SK-N-MC (cell line): ENCODE data around the gene NTNG1.
"Not testable (repeated sequence)": the region's sequence is repeated elsewhere in the genome, so short reads cannot be mapped to it uniquely, and the experiment has no call there.

Experiments
- DNase-seq: peaks from one replicate; pipeline ENCODE4 v3.0.0-alpha.2; 2011; ENCODE audit warnings: low read depth, low spot score
- H3K27ac ChIP-seq: fragments of 200-600 bp; sonication (generic); 2 replicates; pipeline ENCODE4 v1.5.1; 2016; ENCODE audit warnings: mixed run types
- H3K36me3 ChIP-seq: fragments of 200-600 bp; sonication (generic); 2 replicates; pipeline ENCODE4 v1.6.1; 2017; ENCODE audit warnings: antibody characterized with exemption, low read length, mixed read lengths; ENCODE audit not compliant: insufficient read depth
- H3K4me3 ChIP-seq: fragments of 200-600 bp; sonication (generic); 2 replicates; pipeline ENCODE4 v1.5.1; 2016
- H3K9ac ChIP-seq: fragments of 200-600 bp; sonication (generic); 2 replicates; pipeline ENCODE4 v1.8.0; 2017; ENCODE audit warnings: mixed run types, mixed read lengths; ENCODE audit not compliant: insufficient read length
- H3K9me3 ChIP-seq: fragments of 200-600 bp; sonication (generic); 2 replicates; pipeline ENCODE4 v1.6.1; 2017; ENCODE audit warnings: low read depth, mild to moderate bottlenecking, antibody characterized with exemption, low read length, moderate library complexity, mixed read lengths
- EZH2 ChIP-seq: fragments of 200-600 bp; sonication (generic); IDR thresholded peaks from one replicate; pipeline ENCODE4 v1.6.1; 2017; ENCODE audit warnings: antibody characterized with exemption
- FOXP2 ChIP-seq: optimal IDR thresholded peaks from 2 replicates; pipeline ENCODE3; 2011; ENCODE audit warnings: mild to moderate bottlenecking, moderate library complexity; ENCODE audit not compliant: insufficient read depth; ENCODE audit errors: extremely low read length, control extremely low read depth
- POLR2AphosphoS5 ChIP-seq: IDR thresholded peaks from 2 replicates; pipeline ENCODE4 v1.6.1; 2012; ENCODE audit warnings: mild to moderate bottlenecking, low read depth, low read length, borderline replicate concordance

The NTNG1 gene

GRCh38 chr1:107228704-107229371 is 88.0 kb downstream of the NTNG1 start:
- no peak for TF ChIP-seq FOXP2
- TF ChIP-seq POLR2AphosphoS5 = no peak
- no peak for TF ChIP-seq EZH2
- no peaks in the 10 kb centered on the region for H3K9me3 ChIP-seq
- H3K27ac ChIP-seq = peak overlapping the region; percentile 93
- no peak overlapping the region for H3K9ac ChIP-seq
- no peaks in the 10 kb centered on the region; the same call in 1 of the 2 replicates for H3K36me3 ChIP-seq
- DNase-seq = no peak
- H3K4me3 ChIP-seq = peak overlapping the region; percentile 58

DNA sequence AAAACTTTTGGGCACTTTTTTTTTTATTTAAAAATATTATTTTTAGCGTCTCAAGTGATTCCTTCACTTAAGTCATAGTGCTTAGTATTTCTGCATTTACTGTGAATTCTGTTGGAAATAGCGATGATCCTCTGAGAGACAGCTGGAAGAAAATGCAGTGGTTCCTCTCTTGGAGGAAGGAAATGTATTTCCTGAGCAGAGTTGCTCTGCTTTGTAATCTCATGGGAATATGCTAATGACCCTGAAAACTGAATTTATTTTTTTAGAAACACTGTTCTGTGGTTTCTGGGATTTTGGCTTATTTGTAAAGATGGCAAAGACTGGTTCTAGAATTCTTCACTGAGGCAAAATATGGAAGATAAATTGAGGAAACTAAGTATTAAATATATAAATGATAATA is 88.9 kb downstream of the NTNG1 start:
- peak; percentile 90 for DNase-seq
- H3K27ac ChIP-seq = peak overlapping the region; percentile 93
- H3K9me3 ChIP-seq = 0 out of 2 replicates have a peak, but pooled peaks cover 2% of the 10 kb centered on the region
- TF ChIP-seq POLR2AphosphoS5 = peak; percentile 27; the same call in 1 of the 2 replicates
- no peak for TF ChIP-seq EZH2
- peak overlapping the region; percentile 58 for H3K4me3 ChIP-seq
- H3K9ac ChIP-seq = no peak overlapping the region
- H3K36me3 ChIP-seq = peaks cover 6% of the 10 kb centered on the region; the same call in 1 of the 2 replicates

GRCh38 chr1:107230121-107230520 is 89.3 kb downstream of the NTNG1 start:
- Histone ChIP-seq H3K9me3 (0 out of 2 replicates have a peak, but pooled peaks cover 3% of the 10 kb centered on the region), H3K4me3 (peak overlapping the region; percentile 58; the same call in 1 of the 2 replicates), H3K9ac (no peak overlapping the region), H3K36me3 (peaks cover 10% of the 10 kb centered on the region), H3K27ac (peak overlapping the region; percentile 93; the same call in 1 of the 2 replicates)
- TF ChIP-seq FOXP2 (no peak), POLR2AphosphoS5 (no peak), EZH2 (no peak)
- no peak for DNase-seq

DNA sequence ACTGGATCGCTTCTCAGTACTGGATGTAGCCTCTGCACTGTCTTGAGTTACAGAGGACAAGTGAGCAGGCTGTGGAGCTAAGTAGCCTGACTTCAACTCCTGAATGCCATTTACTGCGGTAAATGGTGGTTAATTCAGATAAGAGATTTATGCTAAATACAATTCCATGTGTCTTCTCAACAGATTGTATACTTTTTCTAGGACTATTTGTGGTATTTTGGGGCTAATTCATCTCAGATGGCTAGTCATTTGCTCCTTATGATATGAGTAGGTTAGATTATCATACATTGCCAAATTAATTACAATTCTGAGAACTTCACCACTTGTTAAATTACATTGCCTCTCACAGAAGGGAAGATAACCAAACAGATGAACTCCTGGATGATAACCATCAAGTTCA is 90.5 kb downstream of the NTNG1 start:
- Histone ChIP-seq H3K4me3 (no peak overlapping the region), H3K27ac (no peak overlapping the region), H3K36me3 (peaks cover 21% of the 10 kb centered on the region), H3K9ac (no peak overlapping the region), H3K9me3 (0 out of 2 replicates have a peak, but pooled peaks cover 3% of the 10 kb centered on the region)
- TF ChIP-seq EZH2 (no peak), FOXP2 (no peak), POLR2AphosphoS5 (no peak)
- DNase-seq = no peak

DNA sequence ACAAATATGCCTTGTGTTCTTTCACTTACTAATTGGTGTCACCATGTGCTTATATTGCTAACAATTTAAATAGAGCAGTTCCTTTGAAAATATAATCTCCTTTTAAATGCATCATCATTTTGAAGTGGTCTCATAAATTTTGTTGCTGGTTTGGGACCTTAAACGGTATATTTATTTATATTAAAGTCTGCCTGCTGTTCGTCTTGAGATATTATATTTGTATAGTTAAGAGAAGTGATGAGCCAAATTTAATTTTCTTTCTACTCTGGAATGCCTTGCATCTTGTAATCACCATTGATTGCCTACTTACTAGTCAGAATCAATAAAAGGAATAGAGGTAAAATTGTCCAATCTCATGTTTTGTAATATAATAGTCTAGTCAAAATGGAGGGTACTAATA is 91.6 kb downstream of the NTNG1 start:
- Histone ChIP-seq H3K27ac (0 out of 2 replicates have a peak overlapping the region, but pooled peaks have one; percentile 7), H3K9me3 (0 out of 2 replicates have a peak, but pooled peaks cover 3% of the 10 kb centered on the region), H3K9ac (no peak overlapping the region), H3K36me3 (peaks cover 24% of the 10 kb centered on the region), H3K4me3 (no peak overlapping the region)
- TF ChIP-seq POLR2AphosphoS5 = no peak
- no peak for TF ChIP-seq FOXP2
- no peak for TF ChIP-seq EZH2
- DNase-seq = no peak

DNA sequence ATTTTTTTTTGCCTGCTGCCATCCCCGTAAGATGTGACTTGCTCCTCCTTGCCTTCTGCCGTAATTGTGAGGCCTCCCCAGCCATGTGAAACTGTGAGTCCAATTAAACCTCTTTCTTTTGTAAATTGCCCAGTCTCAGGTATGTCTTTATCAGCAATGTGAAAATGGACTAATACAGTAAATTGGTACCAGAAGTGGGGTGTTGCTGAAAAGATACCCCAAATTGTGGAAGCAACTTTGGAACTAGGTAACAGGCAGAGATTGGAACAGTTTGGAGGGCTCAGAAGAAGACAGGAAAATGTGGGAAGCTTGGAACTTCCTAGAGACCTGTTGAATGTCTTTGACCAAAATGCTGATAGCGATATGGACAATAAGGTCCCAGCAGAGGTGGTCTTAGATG is 95.9 kb downstream of the NTNG1 start:
- not testable (repeated sequence) for DNase-seq, H3K4me3 ChIP-seq, H3K27ac ChIP-seq, H3K9me3 ChIP-seq, H3K9ac ChIP-seq
- H3K36me3 ChIP-seq = peaks cover 25% of the 10 kb centered on the region

- H3K9me3 ChIP-seq = no peaks in the 10 kb centered on the region
- no peak for TF ChIP-seq FOXP2
- no peak for TF ChIP-seq EZH2
- TF ChIP-seq POLR2AphosphoS5 = no peak
Observed at GRCh38 chr1:107243461-107243860, 102.6 kb downstream of the NTNG1 start.

DNA sequence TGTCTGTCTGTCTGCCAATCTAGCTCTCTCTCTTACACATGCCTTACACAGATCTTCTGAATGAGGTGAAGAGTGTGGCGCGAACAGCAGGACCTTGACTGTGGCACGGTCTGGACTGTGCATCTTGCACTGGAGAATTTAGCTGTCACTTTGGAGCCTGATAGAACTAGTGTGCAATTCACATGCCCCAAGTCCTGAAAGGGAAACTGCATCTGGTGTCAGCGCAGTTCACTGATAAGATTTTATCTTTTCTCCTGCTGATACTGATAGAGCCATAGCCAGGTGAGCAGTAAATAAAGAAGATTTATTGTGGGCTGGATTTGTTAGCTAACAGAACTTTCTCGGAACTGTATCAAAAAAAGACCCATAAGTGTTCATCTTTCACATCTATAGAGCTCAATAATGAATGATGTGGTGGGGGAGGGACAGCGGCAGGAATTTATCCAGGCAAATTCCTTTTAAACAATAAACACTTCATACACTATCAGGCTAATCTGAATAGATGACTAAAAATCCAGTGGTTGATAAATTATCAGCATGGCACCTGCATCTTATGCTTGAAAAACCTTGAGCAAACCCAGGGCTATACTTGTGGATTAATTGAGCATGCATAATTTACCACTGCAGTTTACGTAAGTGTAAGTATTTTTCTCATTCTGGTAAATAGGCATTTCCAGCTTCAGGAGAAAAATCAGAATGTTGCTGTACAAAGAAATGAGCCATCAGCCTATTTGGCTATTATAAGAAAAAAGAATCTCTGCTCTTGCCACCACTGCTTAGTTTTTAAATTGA is 104.1 kb downstream of the NTNG1 start:
- TF ChIP-seq POLR2AphosphoS5 (no peak), FOXP2 (no peak), EZH2 (no peak)
- H3K36me3 ChIP-seq = 0 out of 2 replicates have a peak, but pooled peaks cover 6% of the 10 kb centered on the region
- no peak overlapping the region for H3K9ac ChIP-seq
- no peaks in the 10 kb centered on the region for H3K9me3 ChIP-seq
- no peak overlapping the region for H3K27ac ChIP-seq
- H3K4me3 ChIP-seq = no peak overlapping the region
- no peak for DNase-seq

More at GRCh38 chr1:107243461-107243860, 102.6 kb downstream of the NTNG1 start:
- no peak overlapping the region for H3K9ac ChIP-seq
- H3K36me3 ChIP-seq = peaks cover 6% of the 10 kb centered on the region; the same call in 1 of the 2 replicates
- no peak overlapping the region for H3K4me3 ChIP-seq
- H3K27ac ChIP-seq = no peak overlapping the region
- no peak for DNase-seq
